H1 (cell line): ENCODE results near the gene INHBC. TPM values are rescaled to one million over a fixed set of nuclear protein-coding genes. Genes with fewer than 3 reads are reported as not detected.

Experiments
- CTCF ChIA-PET: fragments of 300-600 bp; sonication (Branson Sonifier 250); formaldehyde crosslinking; loops from one replicate; lab custom pipeline; 2021; ENCODE audit not compliant: partially characterized antibody; lab: Charles Lee
- POLR2A ChIA-PET: fragments of 300-600 bp; sonication (Branson Sonifier 250); formaldehyde crosslinking; loops from one replicate; lab custom pipeline; 2021; ENCODE audit warnings: inconsistent platforms; ENCODE audit not compliant: partially characterized antibody; lab: Charles Lee
- DNase-seq, 2 experiments: peaks; one replicate each; pipeline versions ENCODE4 v3.0.0 to v3.0.0-alpha.2; 2010 to 2022; ENCODE audit warnings: low spot score in 2 of 2, low read depth in 1 of 2, mixed read lengths in 1 of 2
- FAIRE-seq: peaks from 2 replicates; lab custom pipeline; 2011; peaks lifted over from hg19 to GRCh38; lab: Jason Lieb, UNC
- H2AFZ ChIP-seq: 2 replicates; pipeline ENCODE4 v1.8.1; 2012; ENCODE audit warnings: low read length, inconsistent platforms
- H2AK5ac ChIP-seq: 2 replicates; pipeline ENCODE4 v1.6.1; 2013; ENCODE audit warnings: low read depth, low read length
- H2BK120ac ChIP-seq: replicated peaks from 2 replicates; pipeline ENCODE3; 2013; ENCODE audit warnings: low read depth, low read length, inconsistent platforms
- H2BK12ac ChIP-seq: 2 replicates; pipeline ENCODE4 v1.6.1; 2013; ENCODE audit warnings: low read depth, low read length
- H2BK15ac ChIP-seq: 2 replicates; pipeline ENCODE4 v1.6.1; 2013; ENCODE audit warnings: low read length
- H2BK20ac ChIP-seq: 2 replicates; pipeline ENCODE4 v1.6.1; 2013; ENCODE audit warnings: low read length
- H2BK5ac ChIP-seq: 2 replicates; pipeline ENCODE4 v1.6.1; 2013; ENCODE audit warnings: low read depth, low read length
- H3K14ac ChIP-seq: 2 replicates; pipeline ENCODE4 v1.6.1; 2013; ENCODE audit warnings: inconsistent platforms; ENCODE audit not compliant: insufficient read length
- H3K18ac ChIP-seq: 2 replicates; pipeline ENCODE4 v1.6.1; 2013; ENCODE audit warnings: low read length; ENCODE audit errors: extremely low read depth
- H3K23ac ChIP-seq: 2 replicates; pipeline ENCODE4 v1.6.1; 2013; ENCODE audit warnings: inconsistent platforms; ENCODE audit not compliant: insufficient read length
- H3K23me2 ChIP-seq: 2 replicates; pipeline ENCODE4 v1.6.1; 2013; ENCODE audit warnings: low read depth, low read length
- H3K27ac ChIP-seq: 2 replicates; pipeline ENCODE4 v1.6.1; 2011; ENCODE audit warnings: low read depth, low read length, inconsistent platforms
- H3K27me3 ChIP-seq, 4 experiments: replicated peaks in 1 of 4; 1 replicate in 1 of 4; 2 replicates in 3 of 4; pipeline versions ENCODE4 v1.6.1 to v1.8.1; 2011 to 2013; ENCODE audit warnings: low read length in 3 of 4, mild to moderate bottlenecking in 3 of 4, inconsistent platforms in 2 of 4, mixed read lengths in 2 of 4, moderate library complexity in 1 of 4; ENCODE audit not compliant: control insufficient read depth in 3 of 4, insufficient read depth in 3 of 4; ENCODE audit errors: extremely low read depth in 1 of 4
- H3K36me3 ChIP-seq, 4 experiments: 2 replicates each; pipeline versions ENCODE4 v1.6.1 to v1.8.1; 2011 to 2013; ENCODE audit warnings: mild to moderate bottlenecking in 4 of 4, low read length in 3 of 4, moderate library complexity in 2 of 4, control low read depth in 1 of 4, inconsistent platforms in 1 of 4; ENCODE audit not compliant: insufficient read depth in 4 of 4, control insufficient read depth in 2 of 4
- H3K4ac ChIP-seq: replicated peaks from 2 replicates; pipeline ENCODE3; 2013; ENCODE audit warnings: low read length, low read depth, mixed read lengths, inconsistent platforms; ENCODE audit not compliant: insufficient read length
- H3K4me1 ChIP-seq, 4 experiments: replicated peaks in 1 of 4; 1 replicate in 1 of 4; 2 replicates in 3 of 4; pipeline versions ENCODE4 v1.6.1 to v1.8.1; 2011 to 2013; ENCODE audit warnings: low read length in 3 of 4, inconsistent platforms in 2 of 4, mixed read lengths in 1 of 4; ENCODE audit not compliant: insufficient read depth in 4 of 4, control insufficient read depth in 3 of 4
- H3K4me2 ChIP-seq, 2 experiments: 2 replicates each; pipeline versions ENCODE4 v1.6.1 to v1.8.1; 2011 to 2013; ENCODE audit warnings: low read depth in 2 of 2, low read length in 2 of 2, control low read depth in 1 of 2, inconsistent platforms in 1 of 2, mild to moderate bottlenecking in 1 of 2; ENCODE audit not compliant: insufficient read depth in 1 of 2
- H3K4me3 ChIP-seq, 4 experiments: fragments of 200-600, 300-600 bp in 1 of 4; sonication (generic), shearing (Covaris generic), sonication (Bioruptor Twin) in 1 of 4; 2 replicates each; pipeline versions ENCODE4 v1.5.1 to v1.8.1; 2011 to 2016; ENCODE audit warnings: low read length in 4 of 4, low read depth in 3 of 4, control low read depth in 2 of 4, inconsistent platforms in 2 of 4, mild to moderate bottlenecking in 2 of 4, mixed read lengths in 1 of 4, moderate library complexity in 1 of 4; ENCODE audit not compliant: insufficient read depth in 2 of 4; ENCODE audit errors: extremely low read depth in 1 of 4
- H3K56ac ChIP-seq: replicated peaks from 2 replicates; pipeline ENCODE3; 2013; ENCODE audit warnings: low read depth, mild to moderate bottlenecking, mixed read lengths, low read length, inconsistent platforms; ENCODE audit not compliant: insufficient read length
- H3K79me1 ChIP-seq: 2 replicates; pipeline ENCODE4 v1.6.1; 2013; ENCODE audit warnings: low read depth, low read length, control low read depth
- H3K79me2 ChIP-seq, 2 experiments: 2 replicates each; pipeline versions ENCODE4 v1.6.1 to v1.8.1; 2012 to 2013; ENCODE audit warnings: low read length in 2 of 2, mild to moderate bottlenecking in 2 of 2, inconsistent platforms in 1 of 2; ENCODE audit not compliant: insufficient read depth in 2 of 2, control insufficient read depth in 1 of 2
- H3K9ac ChIP-seq, 4 experiments: replicated peaks in 1 of 4; 1 replicate in 1 of 4; 2 replicates in 3 of 4; pipeline versions ENCODE4 v1.6.1 to v1.8.1; 2011 to 2013; ENCODE audit warnings: low read depth in 3 of 4, low read length in 3 of 4, control low read depth in 2 of 4, mild to moderate bottlenecking in 2 of 4, moderate library complexity in 2 of 4, inconsistent platforms in 1 of 4; ENCODE audit errors: extremely low read depth in 1 of 4
- H3K9me3 ChIP-seq, 2 experiments: 2 replicates each; pipeline versions ENCODE4 v1.6.1 to v1.8.1; 2012 to 2013; ENCODE audit warnings: mild to moderate bottlenecking in 2 of 2, moderate library complexity in 2 of 2, control low read depth in 1 of 2, inconsistent platforms in 1 of 2, low read depth in 1 of 2, low read length in 1 of 2, mixed read lengths in 1 of 2; ENCODE audit not compliant: insufficient read depth in 2 of 2
- H4K20me1 ChIP-seq, 2 experiments: replicated peaks in 1 of 2; 2 replicates each; pipeline versions ENCODE3 to v1.8.1; 2011 to 2013; ENCODE audit warnings: inconsistent platforms in 2 of 2, low read length in 2 of 2, mild to moderate bottlenecking in 1 of 2; ENCODE audit not compliant: insufficient read depth in 2 of 2, control insufficient read depth in 1 of 2
- H4K5ac ChIP-seq: 2 replicates; pipeline ENCODE4 v1.6.1; 2013; ENCODE audit warnings: low read length, low read depth, mixed read lengths, inconsistent platforms; ENCODE audit not compliant: insufficient read length
- H4K8ac ChIP-seq: 2 replicates; pipeline ENCODE4 v1.8.0; 2013; ENCODE audit warnings: mild to moderate bottlenecking, moderate library complexity, low read length, inconsistent platforms; ENCODE audit not compliant: insufficient read depth; ENCODE audit errors: extremely low read depth
- H4K91ac ChIP-seq: replicated peaks from 2 replicates; pipeline ENCODE3; 2013; ENCODE audit warnings: low read length, mixed read lengths, inconsistent platforms; ENCODE audit not compliant: insufficient read length
- ATF3 ChIP-seq: IDR thresholded peaks from 2 replicates; pipeline ENCODE4 v1.6.1; 2011; ENCODE audit warnings: low read depth, mild to moderate bottlenecking, low read length; ENCODE audit not compliant: insufficient read depth
- CREB1 ChIP-seq: IDR thresholded peaks from 2 replicates; pipeline ENCODE4 v1.6.1; 2012; ENCODE audit warnings: inconsistent platforms
- EZH2 ChIP-seq: fragments of 200-600 bp; sonication (generic); IDR thresholded peaks from 2 replicates; pipeline ENCODE4 v1.7.1; 2012; ENCODE audit warnings: low read depth, mild to moderate bottlenecking, moderate library complexity, low read length, inconsistent platforms; ENCODE audit not compliant: severe bottlenecking
- HDAC2 ChIP-seq, 2 experiments: fragments of 300-600 bp in 1 of 2; sonication (generic) in 1 of 2; IDR thresholded peaks; 2 replicates each; pipeline ENCODE4 v1.6.1; 2011 to 2012; ENCODE audit warnings: low read depth in 2 of 2, low read length in 2 of 2, mild to moderate bottlenecking in 2 of 2, moderate library complexity in 2 of 2, borderline replicate concordance in 1 of 2, inconsistent platforms in 1 of 2
- JUND ChIP-seq: IDR thresholded peaks from 2 replicates; pipeline ENCODE4 v1.6.1; 2011; ENCODE audit warnings: mild to moderate bottlenecking, improper control_type of control experiment, low read length
- KDM5A ChIP-seq: fragments of 200-600 bp; IDR thresholded peaks from 2 replicates; pipeline ENCODE4 v1.7.1; 2012; ENCODE audit warnings: mild to moderate bottlenecking, low read length, inconsistent platforms, mixed read lengths
- PHF8 ChIP-seq: fragments of 200-600 bp; sonication (generic); conservative IDR thresholded peaks from 2 replicates; pipeline ENCODE4 v1.7.1; 2012; ENCODE audit warnings: low read depth, mild to moderate bottlenecking, inconsistent platforms, low read length, moderate library complexity
- POLR2A ChIP-seq, 2 experiments: IDR thresholded peaks; 1 replicate in 1 of 2; 2 replicates in 1 of 2; pipeline ENCODE4 v1.6.1; 2011; ENCODE audit warnings: low read depth in 2 of 2, low read length in 2 of 2, mild to moderate bottlenecking in 2 of 2; ENCODE audit errors: control extremely low read depth in 1 of 2
- SIN3A ChIP-seq, 2 experiments: IDR thresholded peaks in 1 of 2; conservative IDR thresholded peaks in 1 of 2; 2 replicates each; pipeline ENCODE4 v1.6.1; 2011 to 2012; ENCODE audit warnings: low read length in 2 of 2, improper control_type of control experiment in 1 of 2, low read depth in 1 of 2, mild to moderate bottlenecking in 1 of 2
- TAF1 ChIP-seq: IDR thresholded peaks from 2 replicates; pipeline ENCODE4 v1.6.1; 2011; ENCODE audit warnings: mild to moderate bottlenecking, low read depth, low read length
- WGBS, 2 experiments: shearing (Covaris generic) in 1 of 2; methylation state at CpG; one replicate each; pipeline versions ENCODE4 v1.1.6 to v1.1.7; 2013 to 2015; ENCODE audit warnings: low lambda C conversion rate in 2 of 2, mixed read lengths in 2 of 2, inconsistent platforms in 1 of 2, low coverage in 1 of 2, missing lambda C conversion rate in 1 of 2; ENCODE audit not compliant: insufficient replicate concordance in 2 of 2, insufficient coverage in 1 of 2, insufficient read length in 1 of 2; ENCODE audit errors: extremely low coverage in 1 of 2, missing lambda C conversion rate in 1 of 2; 5-methylcytosine and 5-hydroxymethylcytosine counted together
- polyA plus RNA-seq, 7 experiments: library from polyadenylated mRNA; depleted of rRNA in 3 of 7; stranded (reverse) in 5 of 7; unstranded in 2 of 7; fragments of >200 nt in 5 of 7; fragments of 200-250 nt in 2 of 7; gene quantifications; 1 replicate in 5 of 7; 2 replicates in 1 of 7; 4 replicates in 1 of 7; pipeline versions ENCODE4 v1.2.1 to v1.2.3, GENCODE V29; 2011 to 2013; ENCODE audit warnings: missing spikeins in 2 of 7, mixed read lengths in 2 of 7
- total RNA-seq: library from RNA; stranded (reverse); fragmentation: NEBNext Ultra II Directional; extraction: Animal tissue kit (Norgen Biotek cat#: 25700); gene quantifications from 2 replicates; pipeline ENCODE4 v1.2.1, GENCODE V29; 2021

Gene INHBC
- total and polyA plus RNA-seq, 2 of the 8 experiments (the other 6 are each of a cell fraction or from before 2014, with no cell fraction given) = 0.15 TPM; not detected in 1

DNA sequence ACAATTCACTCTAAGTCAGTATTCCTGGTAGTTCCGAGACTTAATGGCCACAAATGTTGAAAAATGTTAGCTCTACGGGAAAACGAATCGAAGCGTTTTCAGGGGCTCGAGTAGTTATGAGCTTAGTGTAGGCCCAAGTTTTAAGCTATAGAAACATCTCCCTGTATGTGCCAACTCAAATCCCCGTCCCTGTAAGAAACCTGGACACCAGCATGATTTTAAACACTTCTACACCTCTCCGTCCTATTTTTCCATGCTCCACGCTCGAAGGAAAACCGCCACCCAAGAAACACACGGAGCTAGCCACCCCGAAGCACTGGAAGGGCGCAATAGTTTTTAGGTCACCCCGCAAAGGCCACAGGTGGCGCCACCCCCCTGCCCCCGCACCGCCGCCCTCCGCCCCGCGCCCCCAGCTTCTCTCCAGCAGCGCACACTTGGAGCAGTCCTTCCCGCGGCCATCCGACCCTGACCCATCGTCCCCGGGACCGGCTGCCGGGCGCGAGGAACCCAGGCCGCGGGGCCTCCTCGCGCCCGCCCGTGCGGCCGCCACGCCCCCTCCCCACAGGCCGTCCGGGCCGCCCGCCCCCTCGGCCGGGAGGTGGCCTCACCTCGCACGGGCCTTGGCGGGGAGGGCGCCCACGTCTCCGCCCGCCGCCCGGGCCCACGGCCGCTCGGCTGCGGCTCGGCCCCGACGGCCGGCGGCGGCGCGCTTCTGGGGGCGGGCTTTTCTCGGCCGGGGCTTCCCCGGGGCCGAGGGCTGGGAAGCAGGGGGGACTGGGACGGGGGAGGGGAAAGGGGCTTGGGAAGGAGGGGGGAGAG, 4.3 kb upstream of the INHBC start:
- Histone ChIP-seq H3K36me3 (no peaks in the 10 kb centered on the region), H2AFZ (no peak overlapping the region), H3K27me3 (no peaks in the 10 kb centered on the region), H3K79me2 (peaks cover 0 to 14% of the 10 kb centered on the region in 2 experiments; a peak in 2 of 4 replicates), H3K18ac (no peak overlapping the region; the same call in 1 of the 2 replicates), H3K4me3 (peak overlapping the region; percentile 55 to 73 (median 70)), H3K9ac (peak overlapping the region; percentile 46 to 97 (median 62)), H2BK12ac (no peak overlapping the region), H4K8ac (peak overlapping the region; percentile 63; the same call in 1 of the 2 replicates), H3K23ac (no peak overlapping the region), H3K79me1 (peaks cover 3% of the 10 kb centered on the region), H3K56ac (no peak overlapping the region), H3K4me2 (peak overlapping the region; percentile 59 to 91), H2BK20ac (no peak overlapping the region), H2BK15ac (no peak overlapping the region), H3K27ac (peak overlapping the region; percentile 81; the same call in 1 of the 2 replicates), H2BK120ac (no peak overlapping the region), H2BK5ac (peak overlapping the region; percentile 41; the same call in 1 of the 2 replicates), H3K23me2 (peaks cover 3% of the 10 kb centered on the region; the same call in 1 of the 2 replicates), H4K20me1 (no peaks in the 10 kb centered on the region), H4K5ac (peak overlapping the region; percentile 56), H3K9me3 (no peaks in the 10 kb centered on the region), H3K4ac (peak overlapping the region; percentile 81), H2AK5ac (no peak overlapping the region), H4K91ac (peak overlapping the region; percentile 65), H3K4me1 (peaks cover 0 to 5% (median 2%) of the 10 kb centered on the region in 4 experiments; a peak in 5 of 7 replicates), H3K14ac (no peak overlapping the region)
- CTCF ChIA-PET = interaction anchor here (0.9 to 2.9 kb wide), 7 partner anchors 12 to 87 kb away, joined by 3 to 16 read pairs (median 3); no protein-coding TSS in a partner anchor
- 6% methylated on average over 26 of the region's 74 CpGs; no CpG with 5 or more reads in 1 of the 2 experiments for WGBS, 2 experiments
- FAIRE-seq = no peak
- POLR2A ChIA-PET = interaction anchor here (0.7 to 13.2 kb wide), 19 partner anchors 9 to 200 kb away, joined by 3 to 168 read pairs (median 5); partner anchors contain the start of genes INHBE and SHMT2
- DNase-seq = peak in 1 of 2 experiments; percentile 66
- no peak for TF ChIP-seq KDM5A
- no peak for TF ChIP-seq EZH2
- TF ChIP-seq JUND = no peak
- 0 out of 4 replicates have a peak, but pooled peaks of 1 of the 2 experiments have one; percentile 44 for TF ChIP-seq SIN3A (conservative IDR thresholded peaks at IDR 0.05 in 1 of 2, IDR thresholded peaks at IDR 0.05 in 1 of 2; ENCODE audit: low read depth in 1 of 2, low read length in 2 of 2)
- peak; percentile 73; the same call in 1 of the 2 replicates for TF ChIP-seq PHF8
- TF ChIP-seq CREB1 = no peak
- TF ChIP-seq POLR2A (IDR thresholded peaks at IDR 0.05; ENCODE audit: control extremely low read depth in 1 of 2, low read depth in 2 of 2, low read length in 2 of 2) = peak; percentile 56 to 69; a peak in 2 of 3 replicates
- TF ChIP-seq TAF1 = no peak; the same call in 1 of the 2 replicates
- TF ChIP-seq HDAC2 (IDR thresholded peaks at IDR 0.05; ENCODE audit: borderline replicate concordance in 1 of 2, low read depth in 2 of 2, low read length in 2 of 2) = no peak
- TF ChIP-seq ATF3 = no peak
